GM18861 (cell line): ENCODE results near the gene TMEM39A.
A peak's percentile ranks its signal among the peaks of the same experiment; 100 is the strongest.

ENCODE experiments used
- ATAC-seq: cut with Tn5 transposase; IDR thresholded peaks from one replicate; pipeline ENCODE4 v1.9.1; 2021; ENCODE audit not compliant: unreplicated experiment

TMEM39A gene, protein sequence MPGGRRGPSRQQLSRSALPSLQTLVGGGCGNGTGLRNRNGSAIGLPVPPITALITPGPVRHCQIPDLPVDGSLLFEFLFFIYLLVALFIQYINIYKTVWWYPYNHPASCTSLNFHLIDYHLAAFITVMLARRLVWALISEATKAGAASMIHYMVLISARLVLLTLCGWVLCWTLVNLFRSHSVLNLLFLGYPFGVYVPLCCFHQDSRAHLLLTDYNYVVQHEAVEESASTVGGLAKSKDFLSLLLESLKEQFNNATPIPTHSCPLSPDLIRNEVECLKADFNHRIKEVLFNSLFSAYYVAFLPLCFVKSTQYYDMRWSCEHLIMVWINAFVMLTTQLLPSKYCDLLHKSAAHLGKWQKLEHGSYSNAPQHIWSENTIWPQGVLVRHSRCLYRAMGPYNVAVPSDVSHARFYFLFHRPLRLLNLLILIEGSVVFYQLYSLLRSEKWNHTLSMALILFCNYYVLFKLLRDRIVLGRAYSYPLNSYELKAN

DNA sequence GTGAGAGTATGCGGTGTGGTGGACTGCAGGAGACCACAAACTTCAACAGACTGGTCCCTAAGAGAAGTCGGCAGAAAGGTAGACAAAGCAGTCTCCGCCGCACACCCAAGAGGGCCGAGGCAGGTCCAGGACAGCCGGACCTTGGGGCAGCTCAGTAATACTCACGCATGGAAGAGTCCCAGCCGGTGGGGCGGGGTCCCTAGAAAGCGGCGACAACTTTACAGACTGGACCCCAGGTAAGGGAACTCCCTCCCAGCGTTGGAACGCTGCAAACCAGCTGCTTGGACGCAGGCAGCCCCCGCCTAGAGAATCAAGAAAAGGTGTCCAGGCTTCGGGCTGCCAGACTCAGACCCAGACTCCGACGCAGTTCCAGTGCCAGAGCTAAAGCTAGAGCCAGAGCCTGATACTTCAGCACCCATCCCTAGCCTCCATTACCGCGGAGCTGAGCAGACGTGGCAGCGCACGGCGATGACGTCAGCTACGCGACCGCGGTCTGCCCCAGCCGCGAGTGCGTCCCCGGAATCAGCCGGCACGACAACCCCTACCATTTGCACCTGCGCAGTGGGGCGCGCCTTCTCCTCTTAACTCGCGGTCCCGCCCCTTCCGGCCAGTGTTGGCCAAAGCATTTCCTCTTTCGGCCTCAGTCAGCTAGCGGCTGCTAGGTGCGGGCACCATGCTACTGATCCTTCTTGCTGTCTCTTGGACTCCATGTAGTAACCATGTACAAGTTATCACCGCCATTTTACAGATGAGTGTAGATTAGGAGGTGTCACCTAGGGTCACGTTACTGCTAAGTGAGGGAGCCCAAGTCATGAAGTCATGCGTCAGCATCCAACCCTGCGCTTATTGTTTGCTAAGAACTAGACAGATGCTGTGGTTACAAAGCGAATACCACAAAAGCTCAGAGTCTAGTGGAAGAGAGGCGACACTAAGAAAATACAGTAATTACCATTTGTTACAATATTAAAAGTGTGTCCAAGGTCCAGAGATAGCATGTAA is at the start of gene TMEM39A:
Gene TMEM39A, minus strand, starts transcription at position 445 of the 999 bp plus-strand sequence. CDS start 1,541 bp downstream, outside the sequence.
- peak; percentile 95 for ATAC-seq

DNA sequence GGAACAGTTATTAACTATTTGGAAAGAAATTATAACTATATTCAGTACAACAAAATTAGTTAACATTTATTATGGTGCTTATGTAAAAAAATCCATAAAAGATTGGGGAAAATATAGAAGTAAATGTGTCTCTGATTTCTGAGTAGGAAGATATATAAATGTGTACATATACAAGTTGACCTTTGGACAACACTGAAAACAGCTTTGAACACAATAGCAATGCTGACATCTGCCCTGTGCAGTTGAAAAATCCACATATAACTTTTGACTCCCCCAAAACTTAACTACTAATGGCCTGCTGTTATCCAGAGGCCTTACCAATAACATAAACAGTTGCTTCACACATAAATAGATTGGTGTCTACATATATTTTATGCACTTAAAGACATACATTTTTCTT is 47.3 kb upstream of the TMEM39A start:
- no peak for ATAC-seq

DNA sequence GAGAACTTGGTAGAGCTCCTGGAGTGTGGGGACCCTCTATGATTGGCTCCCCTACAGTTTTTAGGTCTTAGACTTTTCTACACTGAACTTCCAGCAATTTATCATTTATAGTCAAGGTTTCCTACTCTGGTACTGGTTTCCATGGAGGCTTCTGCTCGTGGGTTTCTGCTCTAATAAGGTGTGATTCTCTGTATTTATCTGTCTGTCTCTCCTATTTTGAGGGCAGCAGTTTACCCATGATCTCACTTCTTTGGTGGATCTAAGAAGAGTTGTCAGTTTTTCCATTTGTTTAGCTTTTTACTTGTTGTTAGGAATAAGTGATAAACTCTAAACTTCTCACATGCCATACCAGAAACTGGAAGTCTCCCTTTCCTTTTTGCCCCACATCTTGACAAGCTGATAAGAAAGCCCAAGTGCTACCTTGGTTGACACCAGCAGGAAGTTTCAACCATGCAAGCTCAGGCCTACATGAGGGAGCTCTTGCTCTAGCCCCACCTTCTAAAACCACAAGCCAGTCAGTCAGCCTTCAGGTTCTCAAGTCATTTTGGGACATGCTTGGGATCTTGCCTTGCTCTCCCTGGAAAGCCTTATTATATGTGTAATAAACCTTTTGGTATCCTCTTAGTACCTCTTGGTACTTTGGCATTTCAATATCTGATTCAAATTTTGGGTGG is 44.9 kb upstream of the TMEM39A start:
- ATAC-seq, result peak; percentile 39

DNA sequence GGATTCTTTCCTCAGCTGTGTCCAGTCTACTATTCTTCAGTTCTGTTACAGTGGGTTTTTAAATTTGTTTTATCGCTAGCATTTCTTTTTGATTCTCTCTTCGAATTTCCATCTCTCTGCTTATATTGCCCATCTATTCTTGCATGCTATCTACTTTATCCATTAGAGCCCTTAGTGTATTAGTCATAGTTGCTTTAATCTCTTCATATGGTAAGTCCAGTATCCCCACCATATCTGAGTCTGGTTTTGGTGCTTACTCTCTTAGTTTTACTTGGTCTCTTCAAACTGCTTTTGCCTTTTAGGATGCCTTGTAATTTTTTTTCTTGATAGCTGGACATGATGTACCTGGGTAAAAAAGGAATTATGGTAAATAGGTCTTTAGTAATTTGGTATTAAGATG is 44.0 kb upstream of the TMEM39A start:
- ATAC-seq, result no peak

DNA sequence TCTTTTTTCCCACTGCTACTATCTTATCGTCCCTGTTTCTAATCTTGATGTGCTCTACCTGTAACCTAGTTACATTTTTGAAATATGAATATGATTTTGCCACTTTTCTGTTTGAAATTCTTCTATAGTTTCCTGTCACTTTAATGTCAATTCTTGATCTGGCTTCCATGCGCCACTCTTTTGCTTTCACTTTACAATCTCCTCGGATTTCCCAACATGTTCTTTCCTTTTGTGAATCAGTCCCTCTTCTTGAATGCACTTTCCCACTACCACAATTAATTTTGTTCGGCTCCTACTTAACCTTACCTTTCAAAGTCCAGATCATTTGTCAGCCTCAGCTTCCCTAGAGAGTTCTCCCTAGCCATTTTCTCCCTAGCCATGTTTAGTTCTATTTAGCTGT is 43.2 kb upstream of the TMEM39A start:
- ATAC-seq, result no peak

DNA sequence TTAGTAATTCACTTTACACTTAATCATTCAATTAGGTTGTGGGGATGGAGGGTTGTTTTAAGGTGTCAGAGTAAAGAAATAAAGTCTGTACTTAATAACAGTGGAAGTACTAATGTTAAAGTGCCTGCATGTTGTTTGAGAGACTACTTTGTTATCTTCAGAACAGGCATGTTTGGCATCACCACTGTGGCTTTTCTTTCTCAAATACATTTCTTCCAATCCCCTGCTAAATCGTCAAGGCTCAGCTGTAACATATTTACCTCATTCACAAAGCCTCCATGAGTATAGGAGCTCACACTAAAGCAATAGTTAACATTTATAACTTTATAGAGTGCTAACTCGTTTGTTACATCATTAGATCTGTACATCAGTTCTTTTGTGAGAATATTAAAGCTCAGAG is 37.5 kb upstream of the TMEM39A start:
- ATAC-seq, result no peak

DNA sequence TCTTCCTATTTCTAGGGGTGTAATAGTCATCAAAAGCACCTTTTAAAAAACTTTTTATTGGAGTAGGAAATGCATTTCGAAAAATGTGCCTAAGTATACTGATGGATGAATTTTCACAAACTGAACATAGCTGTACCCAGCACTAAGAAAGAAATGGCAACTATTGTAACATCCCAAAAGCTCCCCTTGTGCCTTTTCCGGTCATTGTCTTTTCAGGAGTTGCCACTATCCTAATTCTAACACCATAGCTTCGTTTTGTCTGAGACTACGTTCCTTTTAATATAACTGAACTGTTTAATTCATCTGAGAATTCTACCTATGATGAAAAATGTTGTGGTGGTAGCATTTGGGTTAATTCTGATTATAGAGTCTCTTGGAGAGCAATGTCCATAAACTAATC is 36.9 kb upstream of the TMEM39A start:
- ATAC-seq, result no peak

DNA sequence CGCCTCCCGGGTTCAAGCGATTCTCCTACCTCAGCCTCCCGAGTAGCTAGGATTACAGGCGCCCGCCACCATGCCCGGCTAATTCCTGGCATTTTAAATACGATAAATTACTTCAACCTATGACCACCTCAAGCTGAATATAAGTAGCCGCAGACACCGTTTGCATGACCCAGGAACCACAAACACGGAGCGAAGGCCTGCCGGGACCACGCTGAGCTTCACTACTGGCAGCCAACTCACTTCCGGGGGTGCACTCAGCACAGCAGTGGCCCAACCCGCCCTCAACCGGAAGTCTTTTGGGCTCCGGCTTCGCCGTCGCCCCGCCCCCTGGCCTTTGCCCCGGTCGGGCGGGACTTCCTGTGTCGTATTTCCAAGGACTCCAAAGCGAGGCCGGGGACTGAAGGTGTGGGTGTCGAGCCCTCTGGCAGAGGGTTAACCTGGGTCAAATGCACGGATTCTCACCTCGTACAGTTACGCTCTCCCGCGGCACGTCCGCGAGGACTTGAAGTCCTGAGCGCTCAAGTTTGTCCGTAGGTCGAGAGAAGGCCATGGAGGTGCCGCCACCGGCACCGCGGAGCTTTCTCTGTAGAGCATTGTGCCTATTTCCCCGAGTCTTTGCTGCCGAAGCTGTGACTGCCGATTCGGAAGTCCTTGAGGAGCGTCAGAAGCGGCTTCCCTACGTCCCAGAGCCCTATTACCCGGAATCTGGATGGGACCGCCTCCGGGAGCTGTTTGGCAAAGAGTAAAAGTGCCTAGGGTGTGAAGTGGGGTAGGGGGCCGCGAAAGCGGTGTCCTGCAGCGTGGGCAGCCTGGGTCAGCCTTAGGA is 35.0 kb upstream of the TMEM39A start, which contains the start of gene TIMMDC1:
Gene TIMMDC1, plus strand, starts transcription at position 362 of the 826 bp plus-strand sequence. Its CDS starts 187 bp downstream, at position 549.
- ATAC-seq, result peak; percentile 94

DNA sequence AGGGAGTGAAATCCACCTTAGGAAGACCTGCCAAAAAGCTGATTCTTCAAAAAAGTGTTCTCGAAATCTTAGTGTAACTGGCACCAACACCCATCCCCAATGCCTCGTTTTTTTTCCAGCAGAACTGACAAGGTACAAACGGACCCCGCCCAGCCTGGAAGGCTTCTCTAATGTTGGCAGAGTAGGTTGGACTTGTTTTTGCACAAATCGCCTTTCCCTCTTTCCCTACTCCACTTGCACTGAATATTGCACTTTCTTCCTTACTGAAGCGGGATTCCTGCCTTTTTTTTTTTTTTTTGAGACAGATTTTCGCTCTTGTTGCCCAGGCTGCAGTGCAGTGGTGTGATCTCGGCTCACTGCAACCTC is 34.4 kb upstream of the TMEM39A start:
- ATAC-seq, result no peak

DNA sequence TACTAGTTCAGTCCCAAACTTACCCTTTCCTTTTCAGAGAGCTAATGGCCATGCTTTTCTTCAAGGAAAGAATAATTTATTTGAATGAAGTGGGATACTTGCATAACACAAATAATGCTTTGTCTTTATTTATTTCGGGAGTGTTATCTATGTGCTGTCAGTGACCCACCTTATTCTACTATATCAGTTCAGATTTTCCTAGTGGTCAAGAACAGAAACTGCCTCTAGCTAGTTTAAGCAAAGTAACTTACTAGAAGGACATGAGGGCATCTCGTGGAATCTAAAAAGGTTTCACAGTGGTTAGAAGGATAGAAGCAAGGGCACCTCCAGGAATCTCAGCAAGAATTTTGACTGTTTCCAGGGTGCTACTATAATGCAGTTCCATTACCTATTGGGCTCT is 31.2 kb upstream of the TMEM39A start:
- no peak for ATAC-seq

DNA sequence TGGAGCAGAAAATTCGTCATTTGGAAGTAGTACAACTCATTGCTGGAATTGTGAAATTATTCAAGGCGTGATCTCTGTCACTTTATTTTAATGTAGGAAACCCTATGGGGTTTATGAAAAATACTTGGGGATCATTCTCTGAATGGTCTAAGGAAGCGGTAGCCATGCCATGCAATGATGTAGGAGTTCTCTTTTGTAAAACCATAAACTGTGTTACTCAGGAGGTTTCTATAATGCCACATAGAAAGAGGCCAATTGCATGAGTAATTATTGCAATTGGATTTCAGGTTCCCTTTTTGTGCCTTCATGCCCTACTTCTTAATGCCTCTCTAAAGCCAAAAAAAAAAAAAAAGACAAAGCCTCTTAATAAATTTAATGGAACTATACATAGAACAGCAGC is 29.4 kb upstream of the TMEM39A start:
- ATAC-seq, result no peak

DNA sequence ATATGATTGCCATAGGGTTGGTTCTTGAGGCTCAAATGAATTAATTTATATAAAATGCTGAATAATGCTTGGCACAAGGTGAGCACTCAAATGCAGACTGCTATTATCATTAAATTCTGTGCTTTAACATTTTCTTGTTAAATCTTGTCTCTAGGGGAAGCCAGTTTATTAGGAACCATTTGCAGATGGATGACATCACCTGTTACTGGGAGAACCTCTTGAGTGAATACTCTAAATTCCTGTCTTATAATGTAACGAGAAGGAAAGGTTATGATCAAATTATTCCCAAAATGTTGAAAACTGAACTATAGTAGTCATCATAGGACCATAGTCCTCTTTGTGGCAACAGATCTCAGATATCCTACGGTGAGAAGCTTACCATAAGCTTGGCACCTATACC is 28.7 kb upstream of the TMEM39A start:
- ATAC-seq, result no peak

DNA sequence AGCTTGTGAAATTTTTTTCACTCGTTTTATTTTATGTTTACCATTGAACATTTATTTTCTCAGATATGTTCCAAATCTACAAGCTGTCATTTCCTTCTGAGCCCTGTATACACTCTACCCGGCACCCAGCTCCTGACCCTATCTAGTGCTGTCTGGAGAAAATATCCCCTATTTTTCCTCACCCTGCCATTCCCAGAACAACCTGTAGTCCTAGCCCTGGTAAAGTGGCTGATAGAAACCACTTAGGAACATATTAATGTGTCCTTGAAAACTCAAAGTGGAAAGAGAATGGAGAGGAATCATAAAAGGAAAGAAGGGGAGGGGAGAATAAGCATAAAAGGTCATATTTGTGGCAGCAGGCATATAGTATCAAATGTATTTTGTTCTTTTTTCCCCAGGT is 26.7 kb upstream of the TMEM39A start:
- no peak for ATAC-seq

DNA sequence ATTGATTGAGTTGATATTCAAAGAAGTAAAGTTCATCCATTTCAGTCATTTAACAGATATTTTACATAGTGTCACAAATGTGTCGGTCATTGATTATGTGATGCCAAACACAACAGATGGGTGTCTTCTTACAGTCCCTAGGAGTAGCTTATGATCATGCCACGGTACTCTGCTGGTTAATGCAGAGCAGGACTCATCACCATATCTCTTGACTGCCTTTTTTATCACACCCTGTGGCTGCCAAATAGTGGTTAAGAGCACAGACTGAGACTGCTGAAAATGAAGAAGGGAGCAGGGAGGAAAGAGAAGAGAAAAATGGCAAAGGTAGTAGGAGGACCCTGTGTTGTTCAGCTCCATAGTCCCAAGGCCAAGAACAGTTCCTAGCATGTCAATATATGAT is 22.1 kb upstream of the TMEM39A start:
- ATAC-seq, result no peak

DNA sequence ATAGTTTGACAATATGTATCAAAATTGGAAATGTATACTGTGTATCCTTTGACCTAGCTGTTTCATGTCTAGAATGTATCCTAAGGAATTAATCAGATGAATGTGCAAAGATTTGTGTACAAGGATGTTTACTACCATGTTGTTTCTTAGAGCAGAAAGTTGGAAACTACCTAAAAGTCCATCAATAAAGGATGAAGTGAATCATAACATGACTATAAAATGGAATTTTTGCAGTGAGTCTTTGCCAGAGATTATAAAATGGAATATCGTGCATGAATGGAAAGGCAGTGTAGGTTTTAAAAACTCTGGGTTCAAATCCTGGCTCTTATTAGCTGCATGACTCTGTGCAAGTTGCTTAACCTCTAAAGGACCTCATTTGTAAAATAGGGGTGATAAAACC is 19.7 kb upstream of the TMEM39A start:
- ATAC-seq, result no peak

DNA sequence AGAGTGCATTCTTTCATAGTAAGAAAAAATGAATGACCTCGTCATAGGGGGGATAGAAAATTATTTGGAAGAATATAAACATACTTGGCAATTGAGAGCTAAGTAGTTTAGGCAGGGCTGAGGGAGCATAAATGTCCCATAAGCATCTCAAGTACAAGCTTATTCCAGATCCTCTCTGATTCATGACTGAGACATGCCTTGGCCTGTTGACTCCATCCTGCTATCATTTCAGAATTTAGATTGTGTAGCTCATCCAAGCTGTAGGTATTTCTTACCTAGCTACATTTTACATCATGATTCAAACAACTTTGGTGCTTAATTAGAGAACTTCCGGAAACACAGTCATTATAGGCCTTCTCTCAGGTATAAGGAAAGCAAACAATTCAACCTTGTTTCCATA is 17.7 kb upstream of the TMEM39A start:
- ATAC-seq, result no peak

DNA sequence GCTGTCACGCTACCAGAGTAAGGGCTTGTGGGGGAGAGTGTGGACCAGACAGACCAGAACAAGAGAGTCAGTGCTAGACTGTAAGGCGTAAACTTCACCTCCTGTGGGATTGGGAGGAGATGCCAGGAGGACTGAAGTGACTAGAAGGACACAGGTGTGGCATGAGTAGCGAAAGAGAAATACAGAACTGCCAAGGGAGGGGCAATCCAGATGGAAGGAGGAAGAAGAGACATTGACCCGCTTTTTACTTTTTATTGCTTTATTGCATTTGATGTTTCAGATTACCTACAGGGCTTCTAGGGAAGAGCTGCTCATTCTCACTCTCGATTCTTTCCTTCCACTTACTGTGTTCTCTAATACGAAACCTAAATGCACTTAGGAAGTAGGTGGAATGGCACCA is 7.5 kb upstream of the TMEM39A start:
- no peak for ATAC-seq

DNA sequence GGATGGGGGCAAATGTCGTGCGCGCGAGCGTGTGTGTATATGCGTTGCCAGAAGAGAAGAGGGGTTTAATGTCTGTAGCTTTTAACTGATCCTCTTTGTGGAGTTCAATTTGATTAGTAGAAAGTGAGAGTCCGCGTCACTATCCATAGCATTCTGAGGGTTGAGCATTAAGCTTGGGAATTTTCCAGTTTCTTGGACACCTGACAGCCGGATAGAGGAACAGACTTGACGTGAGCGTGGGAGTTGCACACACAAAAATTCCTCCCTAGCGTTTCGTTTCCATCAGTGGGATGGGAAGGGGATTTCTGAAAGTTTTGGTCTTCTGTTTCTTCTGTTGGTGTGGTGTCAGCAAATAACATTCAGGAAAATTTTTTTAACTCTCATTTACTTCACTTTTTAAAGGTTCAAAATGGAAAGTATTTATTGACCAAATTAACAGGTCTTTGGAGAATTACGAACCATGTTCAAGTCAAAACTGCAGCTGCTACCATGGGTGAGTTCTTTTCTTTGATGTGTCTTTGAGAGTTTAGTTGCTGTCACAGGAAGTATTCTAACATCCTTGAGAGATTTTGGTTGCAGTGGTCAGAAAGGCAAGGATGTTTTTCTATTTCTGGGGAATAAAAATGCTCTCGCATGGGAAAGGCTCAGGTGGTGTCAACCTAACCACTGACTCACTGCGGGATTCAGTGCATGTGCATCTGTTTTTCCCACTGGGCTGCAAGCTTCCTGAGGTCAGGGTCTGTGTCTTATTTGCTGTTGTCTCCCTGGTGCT is 6.2 kb upstream of the TMEM39A start:
- ATAC-seq, result no peak

DNA sequence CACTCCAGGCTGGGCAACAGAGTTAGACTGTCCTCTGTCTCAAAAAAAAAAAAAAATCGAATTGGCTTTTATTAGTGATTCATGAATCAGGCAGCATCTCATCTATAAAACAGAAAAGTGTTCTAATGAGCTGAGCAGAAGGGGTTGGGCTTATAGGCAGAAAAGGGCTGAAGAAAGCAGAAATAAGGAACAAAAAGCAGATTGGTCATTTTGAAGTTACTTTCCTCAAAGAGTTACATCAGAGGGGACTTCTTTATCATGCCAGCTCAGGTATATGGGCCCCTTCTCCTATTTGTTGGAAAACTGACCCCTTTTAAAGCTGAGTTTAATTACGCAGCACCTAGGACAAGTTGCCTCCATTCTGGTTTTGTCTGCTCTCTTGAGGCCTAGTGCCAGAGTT is 4.6 kb upstream of the TMEM39A start:
- ATAC-seq, result no peak

DNA sequence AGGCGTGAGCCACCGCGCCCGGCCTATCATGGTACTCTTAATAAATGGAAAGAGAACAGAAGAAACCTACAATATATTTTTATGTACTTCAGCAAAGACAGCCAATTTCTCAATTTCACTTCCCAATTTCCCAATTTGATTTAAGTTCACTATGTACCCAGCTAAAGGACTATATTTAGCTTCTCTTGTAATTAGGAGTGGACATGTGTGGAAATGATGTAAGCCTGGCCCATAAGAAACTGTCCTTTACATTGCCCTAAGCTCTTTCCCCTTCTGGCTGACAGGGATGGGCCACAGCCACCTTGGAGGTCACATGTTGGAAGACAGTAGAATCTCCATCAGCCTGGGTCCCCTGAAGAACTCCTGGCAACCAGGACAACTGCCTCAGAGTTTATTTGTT is 6.2 kb downstream of the TMEM39A start:
- no peak for ATAC-seq
